NCI-H128 (cell line): ENCODE measurements around the gene CLEC4D.
"Not testable (repeated sequence)": the region's sequence is repeated elsewhere in the genome, so short reads cannot be mapped to it uniquely, and the experiment has no call there.

Experiments
- DNase-seq: peaks from one replicate; lab custom pipeline; 2025; ENCODE audit not compliant: unreplicated experiment; lab: John Stamatoyannopoulos, UW

The CLEC4D gene

DNA sequence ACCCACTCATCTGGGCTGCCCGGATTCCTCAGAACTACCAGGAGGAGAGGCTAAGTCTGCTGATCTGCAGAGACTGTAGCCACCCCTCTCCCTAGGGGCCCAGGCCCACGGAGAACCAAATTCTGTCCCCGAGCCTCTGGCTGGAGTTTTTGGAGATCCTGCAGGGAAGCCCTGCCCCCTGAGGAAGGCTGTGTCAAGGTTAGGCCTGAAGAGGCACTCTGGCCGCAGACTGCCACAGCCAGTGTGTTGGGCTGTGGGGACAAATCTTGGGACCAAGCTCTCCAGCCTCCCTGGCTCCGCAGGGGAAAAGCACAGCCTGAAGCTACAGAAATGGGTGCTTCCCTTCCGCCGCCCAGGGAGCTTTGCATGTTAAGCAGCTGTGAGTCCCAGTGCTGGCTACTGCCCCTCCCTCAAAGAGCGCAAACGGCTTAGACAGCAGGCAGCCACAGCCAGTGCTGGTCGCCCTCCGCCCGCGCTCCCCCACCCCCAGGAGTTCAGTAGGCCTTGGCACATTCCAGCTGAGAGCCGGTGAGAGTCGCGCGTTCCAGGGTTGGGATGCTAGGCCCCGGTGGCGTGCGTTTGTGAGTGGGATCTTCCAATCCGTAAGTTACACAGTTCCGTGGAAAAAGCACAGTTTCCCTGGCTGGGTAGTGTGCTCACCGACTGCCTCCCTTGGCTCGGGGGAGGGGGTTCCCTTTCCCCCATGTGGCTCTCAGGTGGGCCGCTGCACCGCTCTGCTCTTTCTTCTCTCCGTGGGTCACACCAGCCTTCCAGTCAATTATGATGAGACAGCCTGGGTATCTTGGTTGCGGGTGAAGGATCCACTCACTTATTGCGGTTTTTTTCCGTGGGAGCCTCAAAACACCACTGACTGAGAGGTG, 14.2 kb downstream of the CLEC4D start:
- DNase-seq, result no peak

DNA sequence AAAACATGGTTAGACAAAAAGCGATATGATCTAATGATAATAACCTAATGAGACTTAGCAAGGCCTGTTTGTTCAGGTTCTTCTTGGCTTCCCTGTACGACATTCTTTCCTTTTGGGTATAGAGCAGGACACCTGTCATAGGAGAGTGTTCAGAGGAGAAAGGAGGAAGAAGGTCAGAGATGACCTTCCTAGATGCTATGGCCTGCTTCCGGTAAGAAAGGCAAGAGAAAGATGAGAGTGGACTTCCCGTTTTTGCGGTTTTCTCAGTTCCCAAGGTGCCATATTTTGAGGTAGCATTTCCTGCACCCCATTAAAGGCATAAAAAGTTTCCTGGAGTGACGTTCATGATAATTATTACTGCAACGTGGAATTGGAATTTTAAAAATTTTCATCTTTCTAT, 18.7 kb downstream of the CLEC4D start:
- no peak for DNase-seq

DNA sequence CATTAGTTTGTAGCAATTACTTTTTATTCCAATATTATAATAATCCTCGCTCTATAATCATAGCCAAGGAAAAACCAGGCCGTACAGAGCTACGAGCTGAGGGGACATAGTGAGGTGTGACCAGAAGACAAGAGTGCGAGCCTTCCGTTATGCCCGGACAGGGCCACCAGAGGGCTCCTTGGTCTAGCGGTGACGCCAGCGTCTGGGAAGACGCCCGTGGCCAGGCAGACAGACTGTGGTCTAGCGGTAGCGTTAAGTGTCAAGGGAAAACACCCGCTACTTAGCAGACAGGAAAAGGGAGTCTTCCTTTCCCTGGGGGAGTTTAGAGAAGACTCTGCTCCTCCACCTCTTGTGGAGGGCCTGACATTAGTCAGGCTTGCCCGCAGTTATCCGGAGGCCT, 24.5 kb downstream of the CLEC4D start:
- not testable (repeated sequence) for DNase-seq

DNA sequence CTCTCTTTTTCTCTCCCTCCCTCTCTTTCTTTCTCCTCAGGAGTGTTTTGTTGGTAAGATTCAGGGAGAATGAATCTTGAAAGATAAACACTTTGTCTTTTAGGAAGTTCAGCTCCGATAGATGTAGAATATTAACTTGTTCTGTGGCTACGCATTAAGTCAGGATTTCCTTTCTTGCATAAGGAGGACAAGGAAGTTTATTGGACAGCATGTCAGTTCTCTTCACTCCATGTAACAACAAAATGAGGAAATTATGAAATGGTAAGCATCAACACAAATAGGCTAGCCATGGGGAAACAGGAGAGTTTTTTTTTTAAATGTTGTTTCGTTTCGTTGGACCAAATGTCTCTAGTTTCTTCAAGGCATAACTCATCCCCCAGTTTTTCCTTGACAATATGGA, 27.5 kb downstream of the CLEC4D start, which contains the start of gene CLEC4E:
Gene CLEC4E, minus strand, starts transcription at position 75 of the 400 bp plus-strand sequence. CDS start 108 bp downstream, outside the sequence.
- DNase-seq, result not testable (repeated sequence)

DNA sequence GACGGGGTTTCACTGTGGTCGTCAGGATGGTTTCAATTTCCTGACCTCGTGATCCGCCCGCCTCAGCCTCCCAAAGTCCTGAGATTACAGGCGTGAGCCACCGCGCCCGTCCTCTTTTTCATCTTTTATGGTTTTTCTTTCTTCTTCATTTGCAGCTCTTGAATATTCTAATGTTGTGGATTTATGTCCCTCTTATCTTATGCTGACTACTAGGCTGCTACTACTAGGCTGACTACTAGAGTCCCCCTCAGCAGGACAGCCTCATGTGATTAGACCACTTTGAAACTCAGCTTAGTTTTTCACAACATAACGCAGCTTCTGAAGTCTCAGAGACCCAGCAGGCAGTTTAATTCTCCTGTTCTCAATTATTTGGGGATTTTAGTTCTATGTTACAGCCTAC, 28.3 kb downstream of the CLEC4D start:
- DNase-seq, result no peak

DNA sequence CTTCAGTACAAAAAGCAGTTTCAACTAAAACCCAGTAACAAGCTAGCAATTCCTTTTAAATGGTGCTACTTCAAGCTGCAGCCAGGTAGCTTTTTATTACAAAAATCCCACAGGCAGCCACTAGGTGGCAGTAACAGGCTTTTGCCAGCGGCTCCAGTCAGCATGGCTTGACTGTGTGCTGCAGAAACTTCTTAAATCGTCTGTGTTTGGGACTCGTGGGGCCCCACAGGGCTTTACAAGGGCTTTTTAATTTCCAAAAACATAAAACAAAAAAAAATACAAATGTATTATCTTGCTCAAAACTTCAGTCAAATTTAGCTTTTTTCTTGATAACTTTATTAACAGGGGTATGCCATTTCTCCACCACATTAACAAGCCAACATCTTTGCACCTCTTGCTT, 31.0 kb downstream of the CLEC4D start:
- DNase-seq, result peak; percentile 8

DNA sequence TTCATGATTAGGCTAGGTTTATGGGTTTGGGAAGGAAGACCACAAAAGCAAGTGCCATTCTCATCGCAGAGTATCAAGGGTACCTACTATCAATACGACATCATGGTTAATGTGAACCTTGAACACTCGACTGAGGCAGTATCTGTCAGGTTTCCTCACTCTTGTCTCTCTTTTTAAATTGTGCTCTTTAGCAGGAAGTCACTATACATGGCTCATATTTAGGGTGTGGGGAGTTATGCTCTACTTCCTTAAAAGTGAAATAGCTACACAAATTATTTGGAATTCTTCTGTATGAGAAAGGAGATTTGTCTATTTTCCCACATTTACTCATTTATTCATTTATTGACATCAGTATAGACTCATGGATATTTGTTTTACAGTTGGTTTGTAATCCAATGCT, 33.3 kb downstream of the CLEC4D start:
- no peak for DNase-seq

DNA sequence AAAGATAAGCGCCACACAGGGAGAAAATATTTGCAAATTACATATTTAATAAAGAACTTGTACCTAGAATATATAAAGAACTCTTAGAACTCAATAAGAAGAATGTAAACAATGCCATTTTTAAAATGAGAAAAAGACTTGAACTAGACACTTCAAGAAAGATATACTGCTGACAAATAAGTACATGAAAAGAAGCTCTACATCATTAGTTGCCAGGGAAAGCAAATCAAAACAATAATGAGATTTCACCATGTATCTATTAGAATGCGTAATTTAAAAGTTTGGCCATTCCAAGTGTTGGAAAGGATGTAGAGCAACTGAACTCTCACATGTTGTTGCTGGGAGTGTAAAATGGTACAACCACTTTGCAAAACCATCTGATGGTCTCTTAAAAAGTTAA, 34.3 kb downstream of the CLEC4D start:
- no peak for DNase-seq

DNA sequence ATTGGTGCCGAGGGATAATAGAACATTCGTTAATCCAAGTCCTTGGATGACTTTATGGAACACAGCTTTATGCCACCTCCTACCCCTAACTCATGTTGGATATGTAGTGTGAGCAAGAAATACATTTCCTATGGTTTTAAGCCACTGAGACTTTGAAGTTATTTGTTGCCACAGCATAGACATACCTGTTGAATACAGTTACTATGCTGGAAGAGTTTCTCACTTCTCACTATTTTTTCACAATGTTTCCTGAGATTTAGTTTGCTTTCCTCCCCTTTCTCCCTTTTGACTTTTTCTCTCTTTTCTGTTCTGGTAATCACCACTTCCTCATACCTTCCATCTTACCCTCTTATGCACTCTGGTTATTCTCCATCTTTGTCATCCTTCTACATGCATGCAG, 34.9 kb downstream of the CLEC4D start:
- DNase-seq, result no peak

DNA sequence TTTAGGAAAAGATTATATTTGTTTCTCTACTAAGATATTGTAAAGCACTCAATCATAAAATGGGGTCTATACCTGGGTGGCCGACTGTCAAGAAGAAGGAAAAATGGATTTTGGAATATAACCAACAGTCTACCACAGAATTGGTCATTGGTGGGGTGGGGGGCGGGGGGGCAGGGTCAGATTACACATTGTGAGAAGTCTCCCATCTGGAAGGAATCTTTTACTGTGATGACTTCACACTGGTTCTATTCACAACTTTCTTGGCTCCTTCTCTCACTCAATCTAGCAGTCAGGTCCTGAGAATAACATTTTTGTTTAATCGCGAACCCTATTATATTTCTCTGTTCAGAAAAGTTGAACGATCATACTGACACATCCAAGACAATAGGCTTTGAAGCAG, 36.1 kb downstream of the CLEC4D start:
- DNase-seq, result no peak

DNA sequence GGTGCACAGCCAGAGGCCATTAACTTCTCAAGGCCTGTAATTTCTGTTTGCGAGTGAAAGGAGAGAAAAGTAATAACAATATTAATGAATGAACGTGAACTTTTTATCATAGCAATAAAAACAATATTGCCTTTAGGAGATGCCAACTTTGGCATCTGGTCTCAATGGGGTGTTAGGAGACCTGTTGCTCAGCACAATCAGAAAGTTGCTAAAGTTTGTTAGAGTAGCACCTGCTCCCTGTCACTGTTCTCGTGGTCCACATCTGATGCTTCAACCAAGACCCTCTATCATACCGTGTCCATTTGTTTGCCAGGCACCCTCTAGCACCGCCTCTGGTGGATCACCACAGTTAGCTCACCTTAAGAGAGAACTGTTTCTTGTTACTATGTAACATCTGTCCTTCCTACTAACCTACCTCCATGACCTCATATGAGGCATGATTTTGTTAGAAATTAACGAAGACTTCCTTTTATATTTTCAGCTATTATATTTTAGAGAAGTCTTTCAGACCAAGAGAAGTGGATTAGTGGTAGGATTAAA, 39.9 kb downstream of the CLEC4D start:
- DNase-seq, result no peak

DNA sequence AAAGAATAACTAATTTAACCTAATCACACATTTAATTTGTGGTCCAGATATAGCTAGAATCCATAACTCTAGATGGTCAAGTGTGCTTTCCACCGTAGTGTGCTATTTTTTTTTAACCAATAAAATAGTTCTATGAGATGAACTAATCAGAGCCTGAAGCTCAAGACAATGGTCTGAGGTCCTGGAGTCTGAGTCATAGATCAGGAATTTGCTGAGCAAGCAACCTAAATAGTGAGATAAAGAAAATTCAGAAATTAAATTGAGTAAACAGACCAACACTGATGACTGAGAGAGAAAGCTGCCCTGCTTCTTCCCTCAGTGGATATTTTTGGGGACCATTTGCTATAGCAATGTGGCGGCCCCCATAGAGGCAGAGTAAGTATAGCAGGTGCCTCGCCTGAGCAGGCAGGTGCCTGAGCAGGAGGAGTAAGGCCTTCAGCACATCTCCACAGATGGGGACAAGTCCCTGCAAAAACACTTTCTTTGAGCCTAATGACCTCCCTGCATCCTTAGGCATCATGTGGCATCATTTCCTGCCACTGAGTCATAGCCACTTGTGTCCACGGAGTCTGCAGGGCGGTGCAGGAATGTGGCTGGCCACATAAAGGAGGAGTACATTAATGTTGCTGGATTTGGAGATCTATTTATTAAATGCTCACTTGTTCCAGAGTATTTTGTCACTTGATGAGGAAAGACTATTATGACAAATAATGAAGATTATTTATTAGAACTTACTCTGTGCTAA, 41.3 kb downstream of the CLEC4D start:
- DNase-seq, result no peak

DNA sequence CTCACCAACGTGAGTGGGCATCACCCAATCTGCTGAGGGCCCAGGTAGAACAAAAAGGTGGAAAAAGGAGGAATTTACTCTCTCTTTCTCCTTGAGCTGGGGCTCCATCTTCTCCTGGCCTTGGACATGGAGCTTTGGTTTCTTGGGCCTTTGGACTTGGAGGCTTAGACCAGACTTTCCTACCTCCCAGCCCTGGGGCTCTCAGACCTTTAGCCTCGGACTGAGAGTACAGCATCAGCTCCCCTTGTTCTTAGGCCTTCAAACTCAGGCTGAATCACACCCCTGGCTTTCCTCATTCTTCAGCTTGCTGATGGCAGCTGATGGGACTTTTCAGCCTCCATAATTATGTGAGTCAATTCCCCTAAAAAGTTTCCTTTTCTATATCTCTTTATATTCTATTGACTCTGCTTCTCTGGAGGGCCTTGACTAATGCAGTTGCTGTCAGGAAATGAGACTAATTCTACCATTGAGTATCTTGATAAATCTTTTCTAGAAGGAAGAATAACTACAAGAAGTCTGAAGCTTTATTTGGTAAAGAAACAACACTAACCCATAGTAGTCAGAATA, 43.3 kb downstream of the CLEC4D start:
- no peak for DNase-seq

DNA sequence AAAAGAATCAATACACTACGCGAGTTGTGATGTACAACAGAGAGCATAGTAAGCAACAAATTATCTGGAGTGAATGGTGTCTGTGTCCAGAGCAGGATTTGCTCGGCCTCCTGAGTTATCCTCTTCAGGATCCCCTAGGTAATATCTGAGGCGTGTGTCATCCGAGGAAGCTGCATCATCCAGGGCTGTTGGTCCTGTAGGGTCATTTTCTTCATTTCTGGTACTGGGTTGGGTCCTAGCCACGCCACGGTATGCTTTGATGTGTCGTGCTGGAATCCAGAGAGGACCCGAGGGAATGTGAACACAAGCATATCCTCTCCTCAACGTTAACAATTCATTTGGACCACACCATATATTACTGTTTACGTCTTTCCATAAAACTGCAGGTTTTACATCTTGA, 46.4 kb downstream of the CLEC4D start:
- DNase-seq, result no peak

DNA sequence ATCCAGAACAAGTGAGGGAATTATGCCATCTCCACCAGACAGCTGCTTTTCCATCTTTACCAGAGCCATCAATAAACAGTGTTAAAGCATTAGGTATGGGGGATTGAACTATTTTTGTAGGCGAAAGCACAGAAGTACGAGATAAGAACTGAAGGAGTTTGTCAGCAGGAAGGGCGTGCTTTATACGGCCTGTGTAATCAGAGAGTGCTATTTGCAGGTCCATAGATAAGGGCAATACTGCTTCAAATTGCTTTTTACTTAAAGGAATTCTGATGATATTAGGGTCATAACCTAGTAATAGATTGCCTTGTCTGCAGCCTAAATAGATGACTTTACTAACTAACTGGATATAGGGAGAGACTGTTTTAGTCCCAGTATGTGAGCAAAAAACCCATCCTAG, 47.7 kb downstream of the CLEC4D start:
- DNase-seq, result no peak

DNA sequence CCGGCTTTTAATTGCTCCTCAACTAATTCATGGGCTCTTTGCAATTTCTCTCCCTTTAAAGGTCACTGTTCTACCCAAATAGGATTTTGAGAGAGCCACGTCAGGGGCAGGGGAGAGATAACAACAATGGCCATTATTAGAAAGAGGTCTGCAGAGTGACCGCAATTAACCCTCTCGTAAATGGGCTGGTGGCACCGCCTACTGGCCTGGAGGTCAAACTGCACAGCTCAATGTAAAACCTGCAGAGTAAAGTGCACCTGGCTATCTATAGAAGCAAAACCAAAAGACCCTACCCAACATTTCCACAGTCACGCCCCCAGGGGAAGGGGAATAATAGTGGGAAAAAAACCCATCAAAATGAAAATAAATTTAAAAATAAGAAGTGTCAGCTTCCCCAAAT, 49.0 kb downstream of the CLEC4D start:
- DNase-seq, result no peak

DNA sequence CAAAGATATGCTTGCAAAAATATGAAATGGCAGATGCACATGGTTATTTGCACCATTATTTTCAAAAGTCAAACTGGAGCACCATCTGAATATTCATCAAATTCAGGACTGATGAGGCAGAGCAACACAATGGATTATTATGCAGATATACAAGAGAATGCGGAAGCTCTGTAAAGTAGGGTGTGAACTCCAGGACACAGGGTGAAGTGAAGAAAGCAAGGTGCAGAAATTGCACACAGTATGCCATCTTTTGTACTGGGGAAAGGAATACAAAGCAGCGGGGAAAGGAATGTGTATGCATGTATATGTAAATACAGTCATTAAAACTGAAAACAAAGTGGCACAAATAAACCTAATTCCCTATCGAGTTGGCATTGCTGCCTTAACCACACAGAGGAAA, 50.1 kb downstream of the CLEC4D start:
- no peak for DNase-seq

DNA sequence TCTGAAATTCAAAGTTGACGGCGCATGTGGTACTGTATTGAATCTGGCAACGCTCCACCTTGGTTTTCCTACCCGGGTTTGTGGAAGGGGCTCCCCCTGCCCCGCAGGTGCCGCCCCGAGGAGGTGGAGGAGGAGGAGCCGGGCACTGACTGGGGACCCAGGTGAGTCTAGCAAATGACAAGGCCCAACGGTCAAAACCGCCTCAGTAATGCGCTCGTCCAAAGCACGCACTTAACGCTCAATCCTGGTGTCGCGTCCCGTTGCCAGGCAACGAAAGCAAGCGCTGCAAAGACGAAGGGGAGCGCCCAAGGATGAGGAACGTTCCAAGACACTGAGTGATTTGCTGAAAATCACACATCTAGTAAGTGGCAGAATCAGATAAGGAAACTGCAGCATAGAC, 51.4 kb downstream of the CLEC4D start:
- DNase-seq, result no peak

DNA sequence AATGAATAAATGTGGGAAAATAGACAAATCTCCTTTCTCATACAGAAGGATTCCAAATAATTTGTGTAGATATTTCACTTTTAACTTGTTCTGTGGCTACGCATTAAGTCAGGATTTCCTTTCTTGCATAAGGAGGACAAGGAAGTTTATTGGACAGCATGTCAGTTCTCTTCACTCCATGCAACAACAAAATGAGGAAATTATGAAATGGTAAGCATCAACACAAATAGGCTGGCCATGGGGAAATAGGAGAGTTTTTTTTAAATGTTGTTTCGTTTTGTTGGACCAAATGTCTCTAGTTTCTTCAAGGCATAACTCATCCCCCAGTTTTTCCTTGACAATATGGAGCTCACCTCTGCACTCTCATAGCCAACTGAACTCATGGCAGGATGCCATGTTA, 52.7 kb downstream of the CLEC4D start:
- DNase-seq, result not testable (repeated sequence)

DNA sequence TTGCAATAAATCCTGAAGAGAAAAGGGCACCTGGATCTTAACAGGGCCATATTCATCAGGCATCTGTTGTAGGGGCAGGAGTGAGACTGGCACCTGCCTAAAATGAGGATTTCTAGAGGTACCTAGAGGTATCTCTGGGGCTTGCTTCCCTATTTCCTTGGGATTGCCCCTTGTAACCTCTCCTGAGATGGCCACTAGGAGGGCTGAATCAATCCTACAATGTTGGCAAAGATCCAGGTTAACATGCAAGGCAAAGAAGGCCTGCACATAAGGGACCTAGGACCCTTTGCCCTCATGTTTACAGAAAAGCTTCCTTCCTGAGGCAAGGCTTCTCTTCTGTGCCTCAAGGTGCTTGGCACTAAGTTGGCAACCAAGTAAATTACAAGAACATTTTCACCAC, 53.2 kb downstream of the CLEC4D start:
- no peak for DNase-seq
